HG03432 (cell line): Measurements from ENCODE around the gene ZNRD2.
"Not testable (repeated sequence)": the region's sequence is repeated elsewhere in the genome, so short reads cannot be mapped to it uniquely, and the experiment has no call there.

Experiments used
- ATAC-seq: cut with Tn5 transposase; IDR thresholded peaks from one replicate; pipeline ENCODE4 v1.9.1; 2021; ENCODE audit warnings: mild to moderate bottlenecking, moderate library complexity; ENCODE audit not compliant: unreplicated experiment

Gene ZNRD2

DNA sequence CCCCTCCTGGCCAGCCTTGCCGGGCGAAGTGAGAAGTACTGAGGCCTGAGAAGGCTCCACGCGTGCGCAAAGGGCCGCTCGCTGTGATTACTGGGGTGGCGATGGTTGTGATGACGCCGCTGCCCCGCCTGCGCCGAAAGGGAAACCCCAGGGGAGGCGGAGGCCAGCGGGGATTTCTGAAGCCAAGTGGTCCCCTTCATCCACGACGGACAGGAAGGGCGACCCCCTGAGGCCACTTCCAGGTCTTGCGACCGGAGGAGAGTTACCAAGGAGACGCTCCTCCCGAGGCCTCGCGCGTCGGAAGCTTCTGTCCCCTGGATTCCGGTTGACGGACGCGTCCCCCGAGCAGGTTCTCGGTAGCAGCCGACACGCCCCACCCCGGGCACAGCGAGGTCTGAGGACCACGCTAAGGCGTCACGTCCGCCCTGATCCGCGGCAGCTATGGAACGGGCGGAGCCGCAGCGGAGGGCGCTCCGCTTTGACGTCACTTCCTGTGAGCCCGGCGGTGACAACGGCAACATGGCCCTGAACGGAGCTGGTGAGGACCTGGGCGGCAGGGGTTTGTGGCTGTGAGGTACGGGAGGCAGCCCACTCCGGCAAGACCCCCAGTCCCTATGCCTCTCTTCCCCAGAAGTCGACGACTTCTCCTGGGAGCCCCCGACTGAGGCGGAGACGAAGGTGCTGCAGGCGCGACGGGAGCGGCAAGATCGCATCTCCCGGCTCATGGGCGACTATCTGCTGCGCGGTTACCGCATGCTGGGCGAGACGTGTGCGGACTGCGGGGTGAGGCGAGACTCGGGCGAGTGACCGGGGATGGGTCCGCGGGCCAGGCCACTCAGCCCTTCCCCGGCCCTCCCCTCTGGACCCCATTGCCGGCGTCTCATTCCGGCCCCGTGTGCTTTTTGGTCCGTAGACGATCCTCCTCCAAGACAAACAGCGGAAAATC is at the start of gene ZNRD2:
Gene ZNRD2 (plus strand): TSS at position 505 of the 946 bp plus-strand sequence. CDS start 15 bp downstream, at position 520.
- ATAC-seq = peak; percentile 68

- not testable (repeated sequence) for ATAC-seq
These were observed 48.3 kb upstream of the ZNRD2 start for GRCh38 chr11:65521777-65522521.

DNA sequence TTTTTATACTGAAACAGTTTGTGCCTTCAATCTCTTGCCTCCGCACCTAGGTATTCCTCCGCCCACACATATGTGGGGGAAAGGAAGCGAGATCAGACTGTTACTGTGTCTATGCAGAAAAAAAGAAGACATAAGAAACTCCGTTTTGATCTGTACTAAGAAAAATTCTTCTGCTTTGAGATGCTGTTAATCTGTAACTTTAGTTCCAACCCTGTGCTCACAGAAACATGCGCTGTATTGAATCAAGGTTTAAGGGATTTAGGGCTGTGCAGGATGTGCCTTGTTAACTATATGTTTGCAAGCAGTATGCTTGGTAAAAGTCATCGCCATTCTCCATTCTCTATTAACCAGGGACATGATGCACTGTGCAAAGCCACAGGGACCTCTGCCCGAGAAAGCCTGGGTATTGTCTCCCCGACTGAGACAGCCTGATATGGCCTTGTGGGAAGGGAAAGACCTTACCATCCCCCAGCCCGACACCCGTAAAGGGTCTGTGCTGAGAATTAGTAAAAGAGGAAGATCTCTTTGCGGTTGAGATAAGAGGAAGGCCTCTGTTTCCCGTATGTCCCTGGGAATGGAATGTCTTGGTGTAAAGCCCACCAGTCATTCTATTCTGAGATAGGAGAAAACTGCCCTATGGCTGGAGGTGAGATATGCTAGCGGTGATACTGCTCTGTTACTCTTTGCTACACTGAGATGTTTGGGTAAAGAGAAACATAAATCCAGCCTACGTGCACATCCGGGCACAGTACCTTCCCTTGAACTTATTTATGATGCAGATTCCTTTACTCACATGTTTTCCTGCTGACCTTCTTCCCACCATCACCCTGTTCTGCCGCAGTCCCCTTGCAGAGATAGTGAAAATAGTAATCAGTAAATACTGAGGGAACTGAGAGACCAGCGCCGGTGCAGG is 47.3 kb upstream of the ZNRD2 start:
- not testable (repeated sequence) for ATAC-seq

- not testable (repeated sequence) for ATAC-seq
These were observed 46.7 kb upstream of the ZNRD2 start for GRCh38 chr11:65523631-65523968.

GRCh38 chr11:65524014-65524740 is 46.1 kb upstream of the ZNRD2 start:
- no peak for ATAC-seq

DNA sequence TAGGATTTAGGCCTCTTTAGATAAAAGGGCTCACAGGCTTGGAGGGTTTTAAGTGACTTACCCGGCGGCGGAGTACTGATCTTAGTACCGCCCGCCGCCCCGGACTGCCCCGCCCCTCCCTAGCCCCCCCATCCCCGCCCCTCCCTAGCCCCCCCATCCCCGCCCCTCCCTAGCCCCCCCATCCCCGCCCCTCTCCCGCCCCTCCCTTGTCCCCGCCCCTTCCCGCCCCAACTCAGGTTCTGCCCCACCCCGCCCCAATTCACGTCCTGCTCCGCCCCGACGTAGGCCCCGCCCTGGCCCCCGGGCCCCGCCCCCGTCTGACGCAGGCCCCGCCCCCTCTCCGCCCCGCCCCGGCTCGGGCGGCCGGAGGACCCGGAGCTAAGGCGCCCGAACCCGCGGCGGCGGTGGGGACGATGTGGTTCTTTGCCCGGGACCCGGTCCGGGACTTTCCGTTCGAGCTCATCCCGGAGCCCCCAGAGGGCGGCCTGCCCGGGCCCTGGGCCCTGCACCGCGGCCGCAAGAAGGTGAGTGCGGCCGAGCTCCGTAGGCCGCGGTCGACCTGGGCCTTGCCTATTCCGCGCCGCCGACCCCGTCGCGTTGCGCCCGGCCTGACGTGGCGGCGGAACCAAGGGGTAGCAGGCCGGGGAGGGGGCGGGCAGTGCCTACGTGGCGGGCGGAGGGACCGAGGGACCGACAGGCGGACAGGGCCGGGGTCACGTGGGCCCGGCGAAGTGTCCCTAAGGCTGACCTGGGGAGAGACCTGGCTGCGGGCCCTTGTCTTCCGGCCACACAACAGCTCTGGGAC is 45.3 kb upstream of the ZNRD2 start, which contains the start of gene SCYL1:
Gene SCYL1 (plus strand): TSS at position 343 of the 805 bp plus-strand sequence. CDS start 71 bp downstream, at position 414.
- ATAC-seq = peak; percentile 61

DNA sequence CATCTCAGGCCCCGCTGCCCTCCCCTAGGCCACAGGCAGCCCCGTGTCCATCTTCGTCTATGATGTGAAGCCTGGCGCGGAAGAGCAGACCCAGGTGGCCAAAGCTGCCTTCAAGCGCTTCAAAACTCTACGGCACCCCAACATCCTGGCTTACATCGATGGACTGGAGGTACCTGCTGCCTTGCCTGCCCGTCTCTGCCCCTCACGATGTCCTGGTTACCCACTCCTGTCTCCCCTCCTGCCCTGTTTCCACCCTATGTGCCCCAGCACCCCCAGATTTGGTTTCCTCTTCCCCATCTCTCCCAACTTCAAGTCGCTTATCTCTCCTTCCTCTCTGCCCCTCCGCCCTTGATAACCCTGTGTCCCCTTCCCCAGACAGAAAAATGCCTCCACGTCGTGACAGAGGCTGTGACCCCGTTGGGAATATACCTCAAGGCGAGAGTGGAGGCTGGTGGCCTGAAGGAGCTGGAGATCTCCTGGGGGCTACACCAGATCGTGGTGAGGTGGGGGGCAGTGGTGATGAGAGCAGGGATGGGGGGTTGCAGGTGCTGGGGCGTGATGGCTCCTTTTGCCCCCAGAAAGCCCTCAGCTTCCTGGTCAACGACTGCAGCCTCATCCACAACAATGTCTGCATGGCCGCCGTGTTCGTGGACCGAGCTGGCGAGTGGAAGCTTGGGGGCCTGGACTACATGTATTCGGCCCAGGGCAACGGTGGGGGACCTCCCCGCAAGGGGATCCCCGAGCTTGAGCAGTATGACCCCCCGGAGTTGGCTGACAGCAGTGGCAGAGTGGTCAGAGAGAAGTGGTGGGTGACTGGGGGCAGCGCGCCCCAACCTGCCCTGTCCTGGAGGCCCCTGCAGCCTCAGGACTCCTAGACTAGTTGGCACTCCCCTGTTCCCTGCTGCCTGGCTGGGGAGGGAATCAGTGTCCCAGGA is 44.5 kb upstream of the ZNRD2 start:
- ATAC-seq = no peak

DNA sequence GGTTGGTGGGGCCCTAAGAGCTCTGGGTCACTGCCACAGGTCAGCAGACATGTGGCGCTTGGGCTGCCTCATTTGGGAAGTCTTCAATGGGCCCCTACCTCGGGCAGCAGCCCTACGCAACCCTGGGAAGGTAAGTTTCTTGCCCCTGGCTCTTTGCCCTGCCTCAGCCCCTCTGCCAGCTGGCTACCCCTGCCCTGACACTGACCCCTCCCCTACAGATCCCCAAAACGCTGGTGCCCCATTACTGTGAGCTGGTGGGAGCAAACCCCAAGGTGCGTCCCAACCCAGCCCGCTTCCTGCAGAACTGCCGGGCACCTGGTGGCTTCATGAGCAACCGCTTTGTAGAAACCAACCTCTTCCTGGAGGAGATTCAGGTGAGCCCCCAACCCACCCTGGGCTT is 43.5 kb upstream of the ZNRD2 start:
- ATAC-seq = no peak

- no peak for ATAC-seq
These were observed 41.4 kb upstream of the ZNRD2 start for GRCh38 chr11:65528819-65529350.

DNA sequence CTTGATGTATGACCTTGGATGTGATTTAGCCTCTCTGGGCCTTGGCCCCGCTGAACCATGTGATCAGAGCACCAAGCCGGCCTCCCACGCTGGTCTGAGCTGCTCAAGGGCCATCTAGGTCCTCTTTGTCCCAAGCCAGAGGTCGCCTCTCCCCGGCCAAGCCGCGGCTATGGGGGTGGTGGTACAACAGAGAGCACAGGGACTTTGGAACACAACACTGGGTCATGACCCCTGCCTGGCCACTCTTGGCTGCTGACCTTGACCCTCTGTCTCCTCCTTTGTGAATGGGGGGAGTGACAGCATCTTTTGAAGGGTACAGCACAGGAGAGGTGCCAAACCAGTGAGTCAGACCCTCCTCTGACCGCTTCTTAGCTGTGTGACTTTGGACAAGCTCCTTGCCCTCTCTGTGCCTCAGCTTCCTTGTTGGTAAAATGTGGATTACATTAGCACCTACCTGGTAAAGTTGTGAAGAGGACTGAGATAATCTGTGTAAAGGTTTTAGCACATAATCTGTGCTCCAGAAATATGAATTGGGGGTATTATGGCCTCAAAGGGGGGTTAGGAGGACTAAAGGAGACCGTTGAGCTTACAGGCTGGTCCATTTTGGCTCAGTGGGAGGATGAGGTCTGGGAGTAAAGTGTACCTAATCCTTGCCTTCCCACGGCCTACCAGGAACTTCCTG is 40.7 kb upstream of the ZNRD2 start:
- ATAC-seq = no peak

GRCh38 chr11:65530157-65530496 is 40.1 kb upstream of the ZNRD2 start:
- ATAC-seq = no peak

- ATAC-seq = no peak
These were observed 37.8 kb upstream of the ZNRD2 start for GRCh38 chr11:65532388-65533064.

GRCh38 chr11:65535102-65535501 is 35.2 kb upstream of the ZNRD2 start:
- ATAC-seq = no peak

DNA sequence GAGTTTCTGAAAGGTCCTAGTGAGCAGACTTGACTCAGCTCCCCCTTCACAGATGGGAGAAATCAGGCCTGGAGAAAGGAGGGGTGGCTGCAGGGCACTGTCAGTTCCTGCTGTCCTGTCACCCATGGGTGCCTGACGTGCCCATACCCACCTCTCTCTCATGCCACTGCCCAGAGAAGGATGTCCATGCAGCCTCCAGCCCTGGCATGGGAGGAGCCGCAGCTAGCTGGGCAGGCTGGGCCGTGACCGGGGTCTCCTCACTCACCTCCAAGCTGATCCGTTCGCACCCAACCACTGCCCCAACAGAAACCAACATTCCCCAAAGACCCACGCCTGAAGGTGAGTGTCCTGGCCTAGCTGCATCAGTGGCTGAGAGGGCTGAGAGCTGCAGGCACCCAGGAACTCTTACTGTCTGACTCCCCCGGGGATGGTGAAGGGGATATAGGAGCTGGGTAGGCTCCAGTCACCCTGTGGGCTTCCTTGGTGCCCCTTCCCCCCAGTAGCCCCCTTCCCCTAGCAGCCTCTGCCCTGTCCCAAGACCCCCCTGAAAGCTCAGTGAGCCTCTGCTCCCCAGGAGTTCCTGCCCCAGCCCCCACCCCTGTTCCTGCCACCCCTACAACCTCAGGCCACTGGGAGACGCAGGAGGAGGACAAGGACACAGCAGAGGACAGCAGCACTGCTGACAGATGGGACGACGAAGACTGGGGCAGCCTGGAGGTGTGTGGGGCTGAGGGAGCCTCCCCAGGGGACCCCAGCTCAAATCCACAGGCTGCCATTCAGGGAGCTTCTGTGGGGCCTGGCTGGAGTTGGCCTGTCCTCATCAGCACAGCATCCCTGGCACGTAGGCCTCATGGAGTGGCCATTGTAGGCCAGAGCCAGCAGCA is 33.6 kb upstream of the ZNRD2 start:
- ATAC-seq = no peak

DNA sequence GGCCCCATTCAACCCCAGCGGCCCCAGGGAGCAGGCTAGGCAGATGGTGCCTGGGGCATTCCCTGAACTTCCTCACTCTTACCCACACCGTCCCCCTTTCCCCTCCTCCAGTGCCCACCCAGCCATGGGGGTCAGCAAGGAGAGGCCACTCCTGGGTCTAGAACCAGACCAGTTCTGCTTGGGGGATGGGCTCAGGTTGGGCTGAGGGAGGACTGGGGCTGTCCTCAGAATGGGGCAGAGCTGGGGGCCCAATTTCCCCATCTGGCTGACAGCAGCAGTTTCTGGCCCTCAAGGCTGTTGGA is 33.0 kb upstream of the ZNRD2 start:
- ATAC-seq = no peak

DNA sequence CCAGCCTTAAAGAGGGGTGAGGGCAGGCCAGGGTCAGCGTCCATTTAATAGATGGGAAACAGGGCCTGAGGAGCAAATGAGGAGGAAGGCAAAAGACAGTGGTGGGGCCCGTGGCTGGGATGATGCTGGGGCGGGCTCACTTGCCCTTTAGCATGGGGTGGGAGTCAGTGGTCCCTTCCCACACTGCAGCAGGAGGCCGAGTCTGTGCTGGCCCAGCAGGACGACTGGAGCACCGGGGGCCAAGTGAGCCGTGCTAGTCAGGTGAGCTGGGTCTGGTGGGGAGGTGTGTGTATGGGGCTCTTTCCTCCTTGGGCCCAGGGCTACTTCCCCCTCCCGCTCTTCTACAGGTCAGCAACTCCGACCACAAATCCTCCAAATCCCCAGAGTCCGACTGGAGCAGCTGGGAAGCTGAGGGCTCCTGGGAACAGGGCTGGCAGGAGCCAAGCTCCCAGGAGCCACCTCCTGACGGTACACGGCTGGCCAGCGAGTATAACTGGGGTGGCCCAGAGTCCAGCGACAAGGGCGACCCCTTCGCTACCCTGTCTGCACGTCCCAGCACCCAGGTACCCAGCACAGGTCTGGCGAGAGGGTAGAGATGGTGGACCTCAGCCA is 32.6 kb upstream of the ZNRD2 start:
- ATAC-seq = no peak
